GM18505 (cell line): ENCODE data around the gene SPATA31E1.
"Not testable (repeated sequence)": the region's sequence is repeated elsewhere in the genome, so short reads cannot be mapped to it uniquely, and the experiment has no call there.

Experiments
- ATAC-seq: cut with Tn5 transposase; IDR thresholded peaks from one replicate; pipeline ENCODE4 v1.9.1; 2021; ENCODE audit not compliant: unreplicated experiment
- POLR2A ChIP-seq: IDR thresholded peaks from 4 replicates; pipeline ENCODE4 v1.6.1; 2011; ENCODE audit warnings: borderline replicate concordance; ENCODE audit not compliant: insufficient read depth, insufficient read length; ENCODE audit errors: extremely low read depth

Gene SPATA31E1

GRCh38 chr9:87909310-87910041 lies 26.8 kb downstream of the SPATA31E1 start:
- no peak for TF ChIP-seq POLR2A
- no peak for ATAC-seq

GRCh38 chr9:87910821-87911220 lies 28.1 kb downstream of the SPATA31E1 start:
- no peak for TF ChIP-seq POLR2A
- no peak for ATAC-seq

GRCh38 chr9:87917662-87918061 lies 35.0 kb downstream of the SPATA31E1 start, which contains the start of gene SPATA31C1:
TSS of gene SPATA31C1 (plus strand) at chr9:87917962.
- not testable (repeated sequence) for ATAC-seq

- not testable (repeated sequence) for ATAC-seq
Observed at GRCh38 chr9:87919013-87919412, 36.3 kb downstream of the SPATA31E1 start.

GRCh38 chr9:87921561-87921960 lies 38.9 kb downstream of the SPATA31E1 start:
- ATAC-seq = not testable (repeated sequence)

- ATAC-seq = not testable (repeated sequence)
Observed at GRCh38 chr9:87923012-87923411, 40.3 kb downstream of the SPATA31E1 start.

- ATAC-seq = not testable (repeated sequence)
Observed at GRCh38 chr9:87924851-87925250, 42.2 kb downstream of the SPATA31E1 start.

GRCh38 chr9:87929152-87929551 lies 46.5 kb downstream of the SPATA31E1 start:
- ATAC-seq = not testable (repeated sequence)

- not testable (repeated sequence) for ATAC-seq
Observed at GRCh38 chr9:87934444-87934843, 51.8 kb downstream of the SPATA31E1 start.

GRCh38 chr9:87937352-87937751 lies 54.7 kb downstream of the SPATA31E1 start:
- ATAC-seq = not testable (repeated sequence)

- ATAC-seq = not testable (repeated sequence)
Observed at GRCh38 chr9:87937918-87938317, 55.2 kb downstream of the SPATA31E1 start.

GRCh38 chr9:87938336-87938735 lies 55.7 kb downstream of the SPATA31E1 start:
- not testable (repeated sequence) for ATAC-seq
